NCI-H1694 (cell line): ENCODE measurements around the gene FOXJ1.
"Not testable (repeated sequence)": the region's sequence is repeated elsewhere in the genome, so short reads cannot be mapped to it uniquely, and the experiment has no call there.

Experiments
- DNase-seq: peaks from one replicate; lab custom pipeline; 2025; lab: John Stamatoyannopoulos, UW

Gene FOXJ1, protein sequence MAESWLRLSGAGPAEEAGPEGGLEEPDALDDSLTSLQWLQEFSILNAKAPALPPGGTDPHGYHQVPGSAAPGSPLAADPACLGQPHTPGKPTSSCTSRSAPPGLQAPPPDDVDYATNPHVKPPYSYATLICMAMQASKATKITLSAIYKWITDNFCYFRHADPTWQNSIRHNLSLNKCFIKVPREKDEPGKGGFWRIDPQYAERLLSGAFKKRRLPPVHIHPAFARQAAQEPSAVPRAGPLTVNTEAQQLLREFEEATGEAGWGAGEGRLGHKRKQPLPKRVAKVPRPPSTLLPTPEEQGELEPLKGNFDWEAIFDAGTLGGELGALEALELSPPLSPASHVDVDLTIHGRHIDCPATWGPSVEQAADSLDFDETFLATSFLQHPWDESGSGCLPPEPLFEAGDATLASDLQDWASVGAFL

DNA sequence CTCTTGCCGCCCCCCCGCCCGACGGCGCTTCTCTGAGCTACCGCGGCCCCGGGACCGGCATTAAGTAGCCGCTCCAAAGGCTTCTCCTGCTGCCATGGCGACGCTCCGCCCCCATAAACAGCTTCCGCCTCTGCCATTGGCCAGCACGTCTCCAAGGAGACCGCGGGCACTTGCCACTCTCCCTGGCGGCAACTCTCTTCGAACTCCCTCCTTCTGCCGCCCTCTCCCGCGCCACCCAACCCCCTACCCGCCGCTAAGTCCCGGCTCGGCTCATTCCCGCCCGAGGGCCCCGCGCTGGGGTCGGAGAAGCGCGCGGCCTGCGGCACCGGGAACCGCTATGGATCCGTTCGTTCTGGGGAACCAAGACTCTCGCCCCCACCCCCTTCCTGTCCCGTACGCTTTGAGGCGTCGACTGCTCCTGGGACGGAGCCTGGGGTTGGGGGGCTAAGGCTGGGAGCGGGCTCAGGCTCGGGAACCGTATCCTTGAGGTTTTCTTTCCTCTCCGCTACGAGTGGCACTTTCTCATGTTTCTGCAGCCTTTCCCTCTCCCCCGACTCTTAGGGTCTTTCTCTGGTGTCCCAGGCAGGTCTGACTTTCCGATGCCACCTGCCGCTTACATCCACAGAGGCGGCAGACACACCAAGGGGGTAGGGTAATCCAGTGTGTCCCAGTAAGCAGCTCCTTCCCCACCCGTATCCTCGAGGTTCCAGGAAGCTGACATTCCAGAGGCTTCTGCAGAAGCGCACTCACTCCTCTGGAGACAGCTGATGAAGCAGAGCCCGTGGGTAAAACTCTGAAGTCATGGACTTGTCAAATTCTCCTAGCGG lies at the start of gene FOXJ1:
FOXJ1 (minus strand) TSS at position 34 of the 827 bp plus-strand sequence. CDS start 850 bp downstream, outside the sequence.
- peak; percentile 78 for DNase-seq

DNA sequence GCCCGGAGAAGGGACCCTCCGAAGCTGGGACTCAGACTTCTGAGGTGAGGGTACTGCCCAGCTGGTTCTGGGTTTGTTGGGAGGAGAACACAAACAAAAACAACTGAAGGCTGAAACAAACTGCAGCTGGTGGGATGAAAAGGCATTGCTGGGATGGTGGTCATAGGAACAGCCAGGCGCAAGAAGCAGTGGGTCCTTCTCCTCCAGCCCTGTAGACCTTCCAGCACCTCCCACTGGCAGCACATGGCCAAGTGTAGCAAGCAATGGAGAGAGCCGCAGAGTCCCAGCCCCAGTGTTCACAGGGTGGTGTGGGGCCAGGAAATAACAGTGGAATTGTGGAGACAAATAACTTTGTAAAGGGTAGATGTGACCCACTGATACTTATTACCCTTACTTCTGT lies 48.7 kb upstream of the FOXJ1 start:
- no peak for DNase-seq

DNA sequence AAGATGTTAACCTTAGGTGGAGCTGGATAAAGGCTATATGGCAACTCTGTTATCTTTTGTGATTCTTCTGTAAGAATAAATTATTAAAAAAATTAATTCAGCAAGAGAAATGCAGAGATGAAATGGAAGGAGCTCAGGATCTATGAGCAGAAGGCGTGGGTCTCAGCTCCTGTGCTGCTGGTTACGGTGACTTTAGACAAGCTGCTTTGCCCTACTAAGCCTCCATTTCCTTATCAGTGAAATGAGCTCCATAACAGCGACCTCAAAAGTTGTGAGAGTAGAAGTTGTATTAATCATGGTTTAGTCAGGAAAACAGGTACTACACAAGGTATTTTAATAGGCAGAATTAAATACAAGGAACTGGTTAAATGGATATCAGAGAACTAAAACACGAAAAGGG lies 48.2 kb upstream of the FOXJ1 start:
- DNase-seq: no peak

DNA sequence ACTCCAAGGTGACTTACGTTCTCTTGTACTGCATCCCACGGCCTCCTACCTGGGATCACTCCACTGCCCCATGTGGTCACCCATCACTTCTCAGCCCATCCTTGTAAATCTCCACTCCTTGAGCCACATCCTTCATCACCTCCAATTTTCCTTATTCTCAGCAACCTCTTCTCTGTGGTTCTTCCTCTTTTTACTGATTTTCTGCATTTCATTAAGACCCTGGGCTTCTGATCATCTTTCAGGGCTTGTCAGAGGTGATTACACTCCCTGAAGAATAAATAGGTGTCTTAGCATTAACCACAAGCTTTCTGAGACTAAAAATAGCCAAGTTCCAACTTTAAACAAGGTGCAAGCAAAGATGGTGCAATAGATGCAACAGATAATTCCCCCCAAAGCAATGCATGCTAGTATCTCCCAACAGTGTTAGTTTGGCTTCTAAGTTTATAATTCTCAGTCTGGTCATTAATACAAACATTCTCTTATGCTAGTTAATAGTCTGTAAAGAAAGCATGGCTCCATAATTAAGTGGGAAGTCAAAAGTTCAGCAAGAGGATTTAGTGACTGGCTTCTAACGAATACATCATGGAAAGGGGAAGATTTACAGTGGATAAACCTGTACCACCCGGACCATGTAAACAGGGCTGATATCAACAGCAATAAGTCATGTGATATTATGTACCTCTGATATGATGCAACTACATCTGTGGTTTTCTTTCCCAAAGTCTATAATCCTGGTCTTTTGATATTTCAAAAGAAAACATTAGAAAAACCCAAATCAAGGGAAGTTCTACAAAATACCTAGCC lies 47.4 kb upstream of the FOXJ1 start:
- no peak for DNase-seq

DNA sequence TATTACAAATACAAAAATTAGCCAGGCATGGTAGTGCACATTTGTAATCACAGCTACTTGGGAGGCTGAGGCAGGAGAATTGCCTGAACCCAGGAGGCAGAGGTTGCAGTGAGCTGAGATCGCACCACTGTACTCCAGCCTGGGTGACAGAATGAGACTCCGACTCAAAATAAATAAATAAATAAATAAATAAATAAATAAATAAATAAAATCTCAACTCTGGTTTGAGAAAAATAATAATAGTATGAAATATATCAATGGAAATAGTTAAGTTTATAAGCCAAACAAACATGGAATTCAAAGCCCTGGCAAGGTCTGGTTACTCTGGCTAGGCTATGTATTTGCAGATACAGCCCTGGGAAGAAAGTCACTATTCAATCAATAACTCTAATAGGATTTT lies 45.7 kb upstream of the FOXJ1 start:
- not testable (repeated sequence) for DNase-seq

DNA sequence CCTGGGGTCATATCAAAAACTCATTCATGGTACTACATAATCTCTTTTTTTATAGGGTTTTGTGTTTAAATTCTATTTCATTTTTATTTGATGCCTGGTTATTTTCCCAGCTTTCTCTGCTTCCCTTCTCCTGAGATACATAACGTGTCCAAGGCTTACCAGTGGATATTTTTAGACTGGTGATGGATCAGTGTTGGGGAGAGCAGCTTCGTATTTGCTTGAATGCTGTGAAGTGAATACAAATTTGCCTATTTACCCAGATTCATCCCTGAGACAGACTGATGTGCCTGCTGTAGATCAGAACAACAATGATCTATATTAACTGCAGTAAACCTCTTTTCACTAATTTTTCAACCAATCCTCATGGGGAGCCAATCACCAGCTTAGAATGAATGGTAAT lies 43.2 kb upstream of the FOXJ1 start:
- no peak for DNase-seq

DNA sequence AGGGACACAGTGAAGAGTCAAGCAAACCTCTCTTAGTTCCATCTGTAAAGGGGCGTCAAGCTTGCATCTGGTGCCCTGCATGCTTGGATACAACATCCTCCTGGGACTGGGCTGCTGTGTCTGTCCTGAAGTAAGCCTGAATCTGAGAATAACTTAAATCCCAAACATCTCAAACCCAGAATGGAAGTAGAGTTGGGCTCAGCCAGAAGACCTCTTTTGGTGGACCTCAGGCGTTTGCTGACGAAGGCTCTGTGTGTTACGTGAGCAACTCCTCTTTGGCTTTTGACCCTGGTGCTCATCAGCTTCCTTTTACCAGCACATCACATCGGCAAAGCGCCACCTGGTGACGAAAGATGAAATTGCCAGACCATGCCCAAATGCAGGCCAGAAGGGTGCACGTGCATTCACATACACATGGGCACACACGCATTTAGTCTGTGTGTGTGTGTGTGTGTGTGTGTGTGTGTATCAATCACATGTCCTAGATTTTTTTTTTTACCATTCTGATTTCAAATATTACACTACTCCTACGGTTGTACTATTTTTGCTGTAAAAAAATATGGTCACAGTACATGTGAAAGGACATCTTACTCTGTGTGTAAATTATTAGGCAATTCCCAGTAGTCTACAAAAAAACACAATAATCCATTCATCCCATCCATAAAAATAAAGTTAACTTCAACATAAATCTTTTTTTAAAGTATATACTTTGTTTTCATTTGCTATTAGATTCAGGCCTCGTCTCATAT lies 41.1 kb upstream of the FOXJ1 start:
- peak; percentile 94 for DNase-seq

DNA sequence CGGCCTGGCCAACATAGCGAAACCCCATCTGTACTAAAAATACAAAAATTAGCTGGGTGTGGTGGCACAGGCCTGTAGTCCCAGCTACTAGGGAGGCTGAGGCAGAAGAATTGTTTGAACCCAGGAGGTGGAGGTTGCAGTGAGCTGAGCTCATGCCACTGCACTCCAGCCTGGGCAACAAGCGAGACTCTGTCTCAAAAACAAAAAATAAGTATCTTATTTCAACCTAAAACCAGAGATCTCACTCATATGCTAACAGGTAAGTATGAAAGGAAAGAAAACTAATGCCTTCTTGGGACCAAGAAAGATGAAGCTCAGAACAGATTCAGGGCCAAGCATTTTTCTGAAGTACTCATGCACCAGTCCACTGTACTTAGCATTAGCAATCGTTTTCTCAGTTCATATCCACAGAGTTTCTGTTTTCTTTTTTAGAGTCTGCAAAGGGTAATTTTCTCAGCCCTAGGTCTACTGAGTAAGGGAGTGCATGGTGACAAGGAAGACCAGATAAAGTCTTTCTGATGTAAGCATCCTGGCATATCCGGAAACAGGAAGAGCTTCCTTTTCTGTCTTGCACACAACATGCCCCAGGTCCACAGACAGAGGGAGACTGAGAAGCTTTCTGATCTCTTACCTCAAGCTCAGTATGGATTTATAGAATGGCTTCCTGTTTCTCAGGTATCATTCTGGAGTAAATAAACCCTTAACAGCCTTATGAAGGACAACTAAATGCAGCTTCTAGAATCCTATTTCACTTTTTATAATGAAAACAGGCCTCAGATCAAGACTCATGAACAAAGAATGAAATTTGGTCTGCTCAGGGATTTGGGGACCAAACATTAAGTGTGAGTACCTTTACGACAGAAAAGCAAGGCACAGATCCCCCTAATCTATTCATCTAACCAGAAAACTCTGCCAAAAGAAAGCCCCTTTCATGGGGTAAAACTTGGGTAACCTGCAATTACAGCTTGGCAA lies 38.7 kb upstream of the FOXJ1 start:
- no peak for DNase-seq

DNA sequence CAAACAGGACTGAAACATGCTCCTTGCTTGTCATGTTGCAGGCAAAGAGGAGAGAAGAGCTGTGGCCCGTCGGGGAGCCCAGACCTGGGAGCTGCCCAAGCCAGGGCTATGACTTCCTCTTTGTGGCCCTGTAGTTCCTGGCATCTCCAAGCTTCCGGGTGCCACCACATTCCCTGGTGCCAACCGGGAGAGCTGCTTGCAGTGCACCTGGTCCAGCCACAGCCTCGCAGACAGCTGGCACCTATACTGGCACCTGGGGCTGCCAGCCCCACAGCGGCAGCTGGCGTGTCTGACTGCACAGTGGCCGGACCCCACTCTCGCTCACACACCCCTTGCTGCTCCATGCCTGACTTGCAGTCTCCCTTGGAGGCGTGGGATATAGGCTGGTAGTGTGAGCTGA lies 37.1 kb upstream of the FOXJ1 start:
- DNase-seq: no peak

DNA sequence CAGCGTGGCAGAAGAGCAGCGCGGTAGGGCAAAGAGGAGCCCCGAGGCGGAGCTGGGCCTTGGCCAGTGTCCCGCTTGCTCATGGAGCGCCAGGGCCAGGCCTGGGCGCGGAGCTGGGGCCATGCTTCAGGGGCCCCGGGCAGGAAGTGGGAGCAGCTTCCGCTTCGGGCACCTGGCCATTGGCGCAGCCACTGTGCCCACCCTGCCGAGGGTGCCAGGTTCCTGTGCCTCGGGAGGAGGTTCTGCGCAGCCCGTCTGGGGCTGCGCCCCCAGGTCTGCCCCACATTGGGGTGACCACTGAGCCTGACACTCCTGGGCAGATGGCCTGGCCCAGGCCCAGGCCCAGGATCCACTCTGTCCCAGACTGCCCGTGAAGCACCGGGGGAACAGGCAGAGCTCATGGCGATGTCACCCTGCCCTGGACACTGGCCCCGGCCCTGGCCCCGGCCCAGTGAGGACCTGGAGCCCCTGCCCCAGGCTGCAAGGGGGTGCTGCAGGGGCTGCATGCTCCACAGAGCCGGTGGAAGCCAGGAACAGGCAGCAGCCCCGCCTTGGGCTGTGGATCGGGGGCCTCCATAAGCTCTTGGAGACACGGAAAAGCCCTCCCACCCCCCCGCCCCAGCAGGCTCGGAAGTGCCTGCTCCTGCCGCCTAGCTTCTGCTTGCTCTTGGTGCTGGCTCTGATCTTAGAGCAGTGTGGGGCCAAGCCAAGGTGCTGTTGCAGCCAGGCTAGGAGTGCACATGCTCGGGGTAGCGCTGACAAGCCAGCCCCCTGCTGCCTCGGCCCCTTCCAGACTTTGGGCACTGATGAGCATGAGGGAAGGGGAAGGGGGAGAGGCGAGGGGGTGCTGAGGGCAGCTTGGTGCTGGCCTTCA lies 35.9 kb upstream of the FOXJ1 start:
- DNase-seq: no peak

DNA sequence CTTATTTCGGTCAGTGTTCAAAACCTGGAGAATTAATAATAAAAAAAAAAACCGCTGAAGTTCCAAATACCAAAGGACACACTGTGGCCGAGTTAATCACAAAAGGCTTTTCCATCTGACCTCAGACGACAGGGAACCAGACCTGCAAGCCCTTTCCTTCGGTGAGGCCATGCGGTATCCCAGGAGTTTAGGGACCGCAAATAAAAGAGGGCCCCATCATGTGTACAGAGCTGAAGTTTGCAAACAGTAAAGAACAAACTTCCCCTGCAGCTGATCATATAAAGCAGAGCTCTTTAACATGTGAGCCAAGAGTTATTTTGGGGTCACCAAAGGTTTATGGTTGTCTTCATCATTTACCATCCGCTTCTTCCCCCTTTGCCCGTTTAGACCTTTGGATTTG lies 33.0 kb upstream of the FOXJ1 start:
- no peak for DNase-seq

DNA sequence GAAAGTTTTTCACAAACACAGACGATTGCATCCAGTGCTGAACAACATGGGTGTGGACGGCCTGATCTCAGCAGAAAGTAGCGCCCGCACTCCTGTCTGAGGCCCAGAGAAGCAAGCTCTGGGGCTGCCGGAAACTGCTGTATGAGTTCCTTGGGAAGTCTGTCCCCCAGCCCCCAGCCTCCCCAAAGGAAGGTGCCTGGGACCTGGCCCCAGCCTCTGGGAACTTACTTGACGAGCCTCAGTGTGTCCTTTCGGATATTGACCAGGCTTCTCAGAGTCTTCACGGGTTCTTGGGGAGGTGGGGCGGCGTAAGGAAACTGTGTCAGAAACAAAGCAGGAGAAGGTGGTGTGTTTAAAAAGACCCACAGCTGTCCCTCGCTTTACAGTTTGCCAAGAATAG lies 32.4 kb upstream of the FOXJ1 start:
- DNase-seq: no peak

DNA sequence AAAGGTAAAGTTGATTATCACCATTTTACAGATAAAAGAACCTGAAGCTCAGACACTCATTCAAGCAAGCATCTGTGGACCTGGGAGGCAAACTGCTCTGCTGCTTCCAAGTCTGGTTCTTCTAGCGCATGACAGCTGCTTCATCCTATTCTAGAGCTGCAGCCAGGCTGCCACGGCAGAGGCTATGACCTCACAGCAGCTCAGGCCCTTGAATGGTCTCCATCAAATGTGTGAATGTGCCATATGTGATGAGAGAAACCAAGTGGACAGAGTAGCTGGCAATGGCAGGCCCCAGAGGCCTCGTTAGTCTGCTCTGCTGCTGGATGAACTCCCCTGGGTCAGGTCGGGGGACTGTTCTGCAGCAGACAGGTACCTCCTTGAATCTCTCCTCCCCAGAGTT lies 30.7 kb upstream of the FOXJ1 start:
- no peak for DNase-seq

DNA sequence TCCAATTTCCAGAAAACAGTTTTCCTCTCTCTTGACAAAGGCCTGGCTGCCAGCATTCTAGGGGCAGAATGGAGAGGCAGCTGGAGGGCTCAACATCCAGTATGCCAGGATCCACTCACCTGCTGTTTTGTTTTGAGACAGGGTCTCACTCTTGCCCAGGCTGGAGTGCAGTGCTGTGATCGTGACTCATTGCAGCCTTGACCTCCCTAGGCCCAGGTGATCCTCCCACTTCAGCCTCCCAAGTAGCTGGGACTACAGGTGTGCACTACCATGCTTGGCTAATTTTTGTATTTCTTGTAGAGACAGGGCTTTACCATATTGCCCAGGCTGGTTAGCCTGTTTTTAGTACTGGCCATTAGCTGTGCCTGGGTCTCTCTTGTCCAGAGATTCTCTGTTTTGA lies 29.1 kb upstream of the FOXJ1 start:
- no peak for DNase-seq

DNA sequence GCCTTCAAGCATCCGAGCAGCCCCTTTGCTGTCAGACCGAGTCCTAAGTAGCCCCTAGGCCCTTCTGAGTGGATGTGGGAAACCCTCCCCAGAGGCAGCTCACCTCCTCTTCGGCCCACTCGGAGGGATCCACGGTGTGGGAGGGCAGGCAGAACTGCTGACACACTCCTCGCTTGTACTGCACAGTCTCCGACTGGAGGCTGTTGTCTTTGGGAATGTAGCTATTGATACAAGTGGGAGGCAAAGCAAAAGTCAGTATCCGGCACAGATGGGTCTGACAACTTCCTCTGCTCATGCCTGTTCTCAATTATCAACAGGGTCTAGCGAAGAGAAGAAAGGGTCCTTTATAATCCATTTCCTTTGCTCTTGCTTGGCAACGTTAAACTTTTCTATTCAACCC lies 25.9 kb upstream of the FOXJ1 start:
- no peak for DNase-seq

DNA sequence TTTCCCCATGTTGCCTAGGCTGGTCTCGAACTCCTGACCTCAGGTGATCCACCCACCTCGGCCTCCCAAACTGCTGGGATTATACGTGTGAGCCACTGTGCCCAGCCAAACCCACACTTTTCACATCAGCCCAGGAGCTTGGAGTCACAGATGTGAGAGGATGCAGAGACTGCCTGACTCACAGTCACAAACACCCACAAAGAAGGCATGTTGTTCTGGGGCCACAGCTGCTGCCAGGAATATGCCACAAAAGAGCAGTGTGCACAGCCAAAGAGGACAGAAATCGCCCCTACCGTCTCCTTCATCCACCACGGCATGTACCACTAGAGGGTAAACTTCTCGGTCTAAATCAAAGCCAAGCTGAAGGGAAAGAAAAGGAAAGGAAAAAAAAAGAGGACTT lies 25.1 kb upstream of the FOXJ1 start:
- no peak for DNase-seq

DNA sequence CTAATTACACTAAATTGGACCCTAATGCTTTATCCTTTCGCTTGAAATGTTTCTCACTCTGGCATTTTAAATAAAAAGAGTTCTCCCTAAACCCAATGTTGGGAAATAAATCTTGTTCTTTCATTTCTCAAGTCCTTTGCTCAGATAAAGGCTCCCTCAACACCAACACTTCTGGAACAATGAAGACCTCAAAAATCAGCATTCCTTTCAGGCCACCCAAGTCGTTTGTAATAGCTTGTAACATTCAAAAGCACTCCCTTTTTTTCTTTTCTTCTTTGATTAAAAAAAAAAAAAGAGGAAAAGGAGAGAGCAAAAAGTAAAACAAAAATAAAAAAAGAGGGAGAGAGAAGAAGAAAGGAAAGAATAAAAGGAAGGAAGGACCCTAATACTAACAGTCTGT lies 23.3 kb upstream of the FOXJ1 start:
- DNase-seq: no peak

DNA sequence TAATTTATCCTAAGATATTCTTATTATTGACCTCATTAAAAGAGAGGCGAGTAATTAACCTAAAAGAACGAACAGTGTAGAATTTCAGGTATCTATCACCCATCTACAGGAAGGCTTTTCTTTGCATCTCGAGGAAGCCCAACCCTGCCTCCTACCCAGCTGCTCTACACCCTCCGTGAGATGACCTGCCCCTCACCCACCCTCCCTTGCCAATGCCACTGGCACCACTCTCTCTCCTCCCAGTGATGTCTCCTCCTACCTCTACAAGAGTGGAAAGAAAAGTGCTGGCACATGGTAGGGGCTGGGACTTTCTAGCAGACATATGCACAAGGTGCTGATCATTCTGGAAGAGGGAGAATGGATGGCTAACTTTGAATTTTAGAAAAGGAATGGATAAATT lies 22.9 kb upstream of the FOXJ1 start:
- no peak for DNase-seq

DNA sequence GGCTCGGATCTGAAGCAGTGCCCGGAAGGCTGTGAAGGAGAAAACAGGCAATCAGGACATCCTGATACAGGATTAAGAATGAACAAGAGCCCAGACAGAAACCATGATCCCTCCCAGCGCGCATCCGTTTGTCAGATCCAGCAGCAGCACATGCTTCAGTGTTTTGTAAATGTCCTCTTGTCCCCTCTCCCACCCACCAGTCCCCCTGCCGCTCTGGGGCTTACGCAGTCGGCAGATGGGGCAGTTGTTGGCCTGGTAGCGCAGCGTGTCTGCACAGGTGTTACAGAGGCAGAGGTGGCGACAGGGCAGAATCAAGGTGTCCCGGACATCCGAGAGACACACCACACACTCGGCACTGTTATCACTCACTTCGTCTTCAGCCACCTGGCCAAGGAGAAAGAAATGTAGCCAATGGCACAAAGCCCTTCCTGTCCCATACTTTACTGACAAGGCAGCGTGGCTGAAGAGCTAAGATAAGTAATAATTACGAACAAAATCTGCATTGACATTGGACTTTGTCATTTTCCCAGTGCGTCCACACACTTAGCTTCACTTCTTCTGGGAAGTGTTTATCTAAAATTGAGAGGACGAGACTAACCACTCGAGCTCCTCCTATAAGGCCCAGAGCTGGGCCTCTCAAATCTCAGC lies 20.7 kb upstream of the FOXJ1 start:
- no peak for DNase-seq
